Liver (tissue), 3 donors: ENCODE measurements around the gene SYDE2.

Experiments used
- CTCF ChIP-seq: fragments of 150-350 bp; IDR thresholded peaks from 2 replicates; pipeline ENCODE4 v1.5.1; 2017; ENCODE audit warnings: improper control_type of control experiment, low read depth, low read length; ENCODE audit not compliant: missing input control
- EGR1 ChIP-seq, 2 donors: IDR thresholded peaks; 2 replicates each; pipeline ENCODE4 v1.6.1; 2016 to 2018; ENCODE audit warnings: antibody characterized with exemption in 2 of 2, low read depth in 2 of 2
- TF ChIP-seq, protein P1 (sequence below): IDR thresholded peaks from 2 replicates; pipeline ENCODE4 v1.6.1; 2016; ENCODE audit warnings: antibody characterized with exemption
- TF ChIP-seq, protein P2 (sequence below): IDR thresholded peaks from 2 replicates; pipeline ENCODE4 v1.6.1; 2016; ENCODE audit warnings: antibody characterized with exemption
- donor health status: healthy.
- donor health status: healthy.

DNA sequence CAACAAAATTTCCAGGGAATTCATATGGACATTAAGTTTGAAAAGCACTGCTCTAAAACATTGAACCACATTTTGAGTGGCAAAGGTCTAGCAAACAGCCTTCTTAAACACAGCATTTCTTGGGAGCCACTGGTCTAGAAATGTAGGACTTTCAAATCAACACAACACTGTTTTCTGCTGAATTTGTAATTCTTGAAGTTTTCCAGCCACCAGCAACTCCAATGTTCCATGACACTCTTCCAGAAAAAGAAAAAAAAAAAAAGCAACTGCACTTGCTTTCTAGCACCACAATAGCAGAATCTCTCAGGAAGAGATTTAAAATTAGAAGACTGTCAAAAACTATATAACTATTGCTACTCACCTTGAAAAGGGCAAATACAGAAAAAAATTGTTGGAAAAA lies 4.5 kb downstream of the SYDE2 start:
- TF ChIP-seq CTCF (no peak), EGR1 (IDR thresholded peaks at IDR 0.05; ENCODE audit: low read depth in 2 of 2) (no peak)
- TF ChIP-seq, protein P1, sequence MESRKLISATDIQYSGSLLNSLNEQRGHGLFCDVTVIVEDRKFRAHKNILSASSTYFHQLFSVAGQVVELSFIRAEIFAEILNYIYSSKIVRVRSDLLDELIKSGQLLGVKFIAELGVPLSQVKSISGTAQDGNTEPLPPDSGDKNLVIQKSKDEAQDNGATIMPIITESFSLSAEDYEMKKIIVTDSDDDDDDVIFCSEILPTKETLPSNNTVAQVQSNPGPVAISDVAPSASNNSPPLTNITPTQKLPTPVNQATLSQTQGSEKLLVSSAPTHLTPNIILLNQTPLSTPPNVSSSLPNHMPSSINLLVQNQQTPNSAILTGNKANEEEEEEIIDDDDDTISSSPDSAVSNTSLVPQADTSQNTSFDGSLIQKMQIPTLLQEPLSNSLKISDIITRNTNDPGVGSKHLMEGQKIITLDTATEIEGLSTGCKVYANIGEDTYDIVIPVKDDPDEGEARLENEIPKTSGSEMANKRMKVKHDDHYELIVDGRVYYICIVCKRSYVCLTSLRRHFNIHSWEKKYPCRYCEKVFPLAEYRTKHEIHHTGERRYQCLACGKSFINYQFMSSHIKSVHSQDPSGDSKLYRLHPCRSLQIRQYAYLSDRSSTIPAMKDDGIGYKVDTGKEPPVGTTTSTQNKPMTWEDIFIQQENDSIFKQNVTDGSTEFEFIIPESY, result no peak
- TF ChIP-seq, protein P2, sequence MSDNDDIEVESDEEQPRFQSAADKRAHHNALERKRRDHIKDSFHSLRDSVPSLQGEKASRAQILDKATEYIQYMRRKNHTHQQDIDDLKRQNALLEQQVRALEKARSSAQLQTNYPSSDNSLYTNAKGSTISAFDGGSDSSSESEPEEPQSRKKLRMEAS, result no peak
